GM18870 (cell line): Measurements from ENCODE around the gene TRIM9.
"Not testable (repeated sequence)": the region's sequence is repeated elsewhere in the genome, so short reads cannot be mapped to it uniquely, and the experiment has no call there.

Source experiments
- ATAC-seq: cut with Tn5 transposase; IDR thresholded peaks from one replicate; pipeline ENCODE4 v1.9.1; 2021; ENCODE audit warnings: moderate library complexity; ENCODE audit not compliant: unreplicated experiment

Gene TRIM9

DNA sequence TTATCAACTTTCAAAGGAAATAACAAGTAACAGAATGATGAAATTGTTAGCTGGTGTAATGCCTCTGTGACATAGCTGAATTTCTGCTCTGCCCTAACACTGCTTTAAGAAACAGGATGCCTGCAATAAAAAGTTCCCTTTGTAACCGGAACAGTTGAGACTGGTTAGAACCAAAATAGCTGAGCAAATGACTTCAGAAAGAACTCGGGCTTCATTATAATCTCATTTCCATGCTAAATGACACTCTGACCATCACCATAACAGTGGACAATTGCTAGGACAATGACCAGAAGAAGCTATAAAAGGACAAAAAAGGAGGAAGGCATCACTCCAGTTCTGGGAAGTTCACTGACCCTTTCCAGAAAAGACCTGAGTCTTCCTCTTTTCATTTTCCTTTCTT lies 127.1 kb downstream of the TRIM9 start:
- no peak for ATAC-seq

DNA sequence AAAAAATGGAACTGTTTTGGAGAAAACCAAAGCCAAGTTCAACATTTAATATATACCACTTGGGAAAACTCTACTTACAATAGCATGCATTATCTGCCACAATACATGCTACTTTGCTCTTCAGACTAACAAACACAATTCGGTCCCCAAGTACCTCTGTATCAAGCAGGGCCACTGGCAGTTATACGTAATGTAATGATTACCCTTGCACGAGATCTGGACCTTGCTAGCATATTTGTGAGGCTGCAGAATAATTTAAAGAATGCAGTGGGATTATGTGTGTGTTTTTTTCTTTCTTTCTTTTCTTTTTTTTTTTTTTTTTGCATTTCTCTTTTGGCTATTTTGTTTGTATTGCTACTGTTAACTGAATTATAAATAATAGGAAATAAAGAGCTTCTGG lies 127.8 kb downstream of the TRIM9 start:
- ATAC-seq: no peak

DNA sequence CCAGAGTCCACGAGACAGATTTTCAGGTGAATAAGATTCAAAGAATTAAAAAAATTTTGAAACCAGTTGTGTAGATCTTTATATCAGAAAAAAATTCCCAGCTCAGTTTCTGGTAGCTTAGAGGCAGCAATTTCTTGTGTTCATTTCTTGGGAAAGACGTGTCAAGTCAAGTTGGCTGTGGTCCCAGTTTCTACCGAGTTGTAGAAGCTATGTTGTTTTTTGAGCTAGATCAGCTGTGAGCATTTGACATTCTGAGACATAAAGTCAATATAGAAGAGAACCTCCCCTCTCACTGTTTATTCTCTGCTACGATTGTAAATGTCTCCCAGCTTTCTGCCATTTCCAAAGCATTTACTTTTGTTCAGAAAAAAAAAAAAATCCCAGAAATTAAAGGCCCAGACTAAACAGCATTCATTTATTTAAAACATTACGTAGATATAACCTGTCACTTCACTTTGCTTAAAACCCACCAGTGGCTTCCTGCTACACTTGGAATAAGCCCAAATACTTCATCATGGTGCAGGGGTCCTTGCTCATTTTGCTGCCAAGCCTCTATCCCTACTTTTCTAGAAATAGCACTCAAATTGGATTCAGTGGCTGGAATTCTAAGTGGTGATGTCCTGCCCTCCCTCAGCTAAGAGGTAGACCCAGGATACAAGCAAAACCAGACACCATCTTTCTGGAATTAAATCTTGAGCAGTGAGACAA lies 130.1 kb downstream of the TRIM9 start:
- no peak for ATAC-seq

DNA sequence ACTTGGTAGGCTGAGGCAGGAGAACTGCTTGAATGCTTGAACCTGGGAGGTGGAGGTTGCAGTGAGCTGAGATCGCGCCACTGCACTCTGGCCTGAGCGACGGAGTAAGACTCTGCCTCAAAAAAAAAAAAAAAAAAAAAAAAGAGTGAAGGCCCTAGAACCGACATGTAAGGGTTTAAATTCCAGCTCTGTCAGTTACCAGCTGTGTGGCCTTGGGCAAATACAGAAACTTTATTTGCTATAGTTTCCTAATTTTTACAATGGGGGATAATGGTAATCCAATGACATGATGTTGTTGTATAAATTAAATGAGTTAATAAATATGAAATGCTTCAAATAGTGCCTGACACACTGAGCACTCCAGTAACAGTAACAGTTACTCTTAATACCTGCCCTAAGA lies 131.0 kb downstream of the TRIM9 start:
- ATAC-seq: no peak

DNA sequence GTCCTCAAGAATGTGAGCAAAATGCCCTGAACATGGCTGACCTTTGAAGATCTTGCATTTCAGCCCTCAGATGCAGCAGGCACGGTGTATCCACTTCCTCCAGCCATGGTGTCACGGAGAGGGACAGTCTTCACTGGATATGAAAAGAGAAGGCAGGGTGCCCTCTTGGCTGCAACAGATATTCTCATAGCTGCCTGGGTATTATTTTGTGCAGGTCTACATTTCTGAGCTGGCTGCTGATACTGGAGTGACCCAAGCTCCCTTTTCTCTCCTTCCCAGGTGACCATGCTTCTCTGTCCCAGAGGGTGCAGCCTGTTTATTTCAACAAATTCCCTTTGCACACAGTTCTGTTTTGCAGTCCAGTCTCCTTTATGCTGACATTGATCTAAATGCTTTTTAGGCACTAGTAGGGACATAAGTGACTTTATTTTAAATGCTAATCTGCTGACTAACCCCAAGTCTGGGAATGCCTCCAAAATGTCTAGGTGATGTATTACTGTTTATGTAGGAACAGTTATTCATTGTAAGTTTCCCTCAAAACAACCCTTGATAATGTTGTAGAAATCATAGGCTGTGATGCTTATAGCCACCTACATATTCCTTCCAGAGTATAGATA lies 133.2 kb downstream of the TRIM9 start:
- ATAC-seq: no peak

DNA sequence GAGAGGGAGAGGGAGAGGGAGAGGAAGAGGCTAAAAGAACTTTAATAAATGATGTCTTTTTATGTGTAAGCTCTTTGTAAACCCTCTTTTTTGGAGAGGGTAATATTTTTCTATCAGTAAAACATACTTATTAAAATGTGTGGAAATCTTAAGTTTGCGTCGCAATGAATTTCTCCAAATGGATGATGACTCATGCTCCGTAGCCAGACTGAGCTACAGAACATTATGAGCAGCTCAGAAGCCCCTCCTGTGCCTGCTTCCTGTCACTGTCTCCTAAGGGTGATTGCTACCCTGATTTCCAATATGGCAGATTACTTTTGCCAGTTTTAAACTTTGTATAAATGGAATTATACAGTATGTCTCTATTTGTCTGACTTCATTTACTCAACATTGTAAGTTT lies 137.6 kb downstream of the TRIM9 start:
- ATAC-seq: no peak

DNA sequence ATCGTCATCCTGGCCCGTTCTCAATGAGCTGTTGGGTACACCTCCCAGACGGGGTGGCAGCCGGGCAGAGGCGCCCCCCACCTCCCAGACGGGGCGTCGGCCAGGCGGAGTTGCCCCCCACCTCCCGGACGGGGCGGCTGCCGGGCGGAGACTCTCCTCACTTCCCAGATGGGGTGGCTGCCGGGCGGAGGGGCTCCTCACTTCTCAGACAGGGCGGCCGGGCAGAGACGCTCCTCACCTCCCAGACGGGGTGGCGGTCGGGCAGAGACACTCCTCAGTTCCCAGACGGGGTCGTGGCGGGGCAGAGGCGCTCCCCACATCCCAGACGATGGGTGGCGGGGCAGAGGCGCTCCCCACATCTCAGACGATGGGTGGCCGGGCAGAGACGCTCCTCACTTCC lies 138.5 kb downstream of the TRIM9 start:
- not testable (repeated sequence) for ATAC-seq

DNA sequence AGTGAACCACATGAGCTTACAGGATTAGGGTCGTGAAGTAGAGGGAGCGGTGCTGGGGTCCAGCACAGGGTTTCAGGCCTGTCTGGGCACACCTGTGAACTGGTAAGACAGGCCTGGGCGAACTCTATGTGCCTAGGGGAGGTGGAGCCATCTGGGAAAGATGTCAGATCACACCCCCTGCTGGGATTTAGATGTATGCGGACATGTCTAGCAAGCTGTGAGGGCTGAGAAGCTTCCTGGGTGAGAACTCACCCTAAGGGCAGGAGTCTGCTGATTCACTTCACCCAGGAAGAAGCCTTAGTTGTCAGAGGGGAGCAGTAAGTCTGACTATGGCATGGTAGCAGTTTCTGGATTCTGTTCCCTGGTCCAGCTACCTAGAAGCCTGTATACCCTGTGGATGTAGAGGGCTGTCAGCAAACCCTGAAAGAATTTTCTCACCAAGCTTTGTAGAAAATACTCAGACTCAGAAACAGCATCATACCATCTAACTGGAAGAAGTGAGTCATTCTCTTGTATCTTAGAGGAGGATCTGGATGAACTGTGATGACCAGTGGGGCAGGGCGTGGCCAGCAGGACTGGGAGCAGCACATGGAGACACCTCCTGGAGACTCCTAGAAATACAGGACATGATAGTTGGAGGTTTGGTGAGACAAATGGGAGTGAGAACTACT lies 139.4 kb downstream of the TRIM9 start:
- ATAC-seq: no peak

DNA sequence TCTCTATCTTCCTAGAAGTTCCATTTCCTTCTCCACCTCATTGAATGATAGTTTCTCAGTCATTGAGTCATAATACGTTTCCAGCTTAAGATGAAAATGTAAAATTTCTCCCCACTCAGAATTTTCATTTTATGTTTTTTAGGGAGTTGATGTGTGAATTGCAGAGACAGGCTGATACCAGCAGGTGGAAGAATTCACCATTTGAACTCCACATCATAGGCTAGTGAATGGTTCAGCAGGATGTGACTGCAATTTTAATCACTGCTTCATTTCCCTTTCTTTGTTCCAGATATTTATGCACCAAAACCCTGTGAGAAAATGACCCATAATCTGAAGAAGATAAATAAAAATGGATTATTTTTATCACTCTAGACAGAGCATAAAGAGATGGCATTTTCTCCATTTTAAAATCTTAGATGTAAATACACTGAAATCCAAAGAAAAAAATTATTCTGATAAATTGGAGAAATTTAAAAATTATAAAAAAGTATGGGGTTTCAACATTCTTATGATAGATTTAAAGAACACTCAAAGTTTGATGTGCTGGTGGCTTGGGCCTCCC lies 140.0 kb downstream of the TRIM9 start:
- ATAC-seq: no peak

DNA sequence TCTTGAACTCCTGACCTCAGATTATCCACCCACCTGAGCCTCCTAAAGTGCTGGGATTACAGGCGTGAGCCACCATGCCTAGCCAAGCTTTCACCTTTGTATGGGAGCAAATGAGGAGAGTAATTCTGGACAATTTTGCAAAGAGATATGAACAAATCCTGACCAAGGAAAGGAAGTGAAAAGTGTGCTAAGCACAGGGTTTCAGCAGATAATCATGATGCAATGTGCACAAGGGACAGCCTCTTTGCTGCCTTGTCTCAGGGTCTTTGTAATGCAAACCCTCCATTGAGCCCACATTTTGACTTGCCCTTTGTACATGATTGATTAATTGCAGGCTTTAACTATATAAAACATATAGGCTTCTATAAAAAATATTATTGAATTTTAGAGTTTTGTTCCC lies 141.4 kb downstream of the TRIM9 start:
- no peak for ATAC-seq

DNA sequence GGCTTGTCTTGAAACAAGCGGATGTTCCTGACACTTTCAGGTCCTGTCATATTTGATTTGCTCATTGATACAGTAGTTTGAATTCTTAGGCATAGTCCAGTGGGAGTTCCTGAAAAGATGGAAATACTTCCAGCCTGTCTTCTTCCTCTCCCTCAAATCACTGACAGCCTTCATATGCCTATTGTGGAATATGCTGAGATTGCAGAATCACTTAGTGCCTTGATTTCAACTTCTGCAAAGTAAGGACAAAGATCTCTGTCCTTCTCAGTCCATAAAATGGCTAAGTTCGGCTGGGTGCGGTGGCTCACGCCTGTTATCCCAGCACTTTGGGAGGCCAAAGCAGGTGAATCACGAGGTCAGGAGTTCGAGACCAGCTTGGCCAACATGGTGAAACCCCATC lies 143.9 kb downstream of the TRIM9 start:
- no peak for ATAC-seq

DNA sequence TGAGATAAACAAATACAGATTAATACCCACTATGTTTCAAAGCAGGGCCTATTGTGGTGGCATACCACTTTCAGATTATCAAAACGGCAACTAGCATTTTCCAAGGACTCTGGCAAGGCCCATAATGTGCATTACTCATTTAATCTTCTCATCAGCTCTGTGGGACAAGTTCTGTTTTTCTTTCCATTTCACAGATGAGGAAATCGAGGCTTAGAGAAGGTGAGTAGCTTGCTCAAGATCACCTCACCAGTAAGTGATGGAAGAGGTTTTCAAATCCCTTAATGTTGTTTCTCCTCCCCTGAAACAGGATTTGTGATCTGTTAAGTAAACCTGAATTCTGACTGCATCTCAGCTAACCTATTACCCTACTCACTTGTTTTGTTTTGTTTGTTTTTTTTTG lies 146.7 kb downstream of the TRIM9 start:
- no peak for ATAC-seq

DNA sequence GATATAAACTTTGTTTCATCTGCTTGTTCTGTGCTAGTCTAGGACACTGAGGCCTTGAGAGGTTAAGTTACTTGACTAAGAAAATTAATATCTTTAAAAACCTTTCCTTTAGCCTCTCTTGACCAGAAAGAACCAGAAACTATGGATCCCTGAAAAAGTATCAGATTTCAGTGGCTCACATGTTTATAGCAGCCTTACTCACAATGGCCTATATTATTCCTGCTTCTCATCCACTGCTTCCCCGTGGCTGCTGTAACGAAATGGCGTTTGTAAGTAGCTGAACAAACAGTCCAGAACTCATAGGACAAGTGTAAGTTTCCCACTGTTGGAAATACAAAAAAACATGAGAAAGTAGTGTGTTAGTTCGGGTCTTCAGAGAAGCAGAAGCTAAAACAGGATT lies 147.5 kb downstream of the TRIM9 start:
- no peak for ATAC-seq

DNA sequence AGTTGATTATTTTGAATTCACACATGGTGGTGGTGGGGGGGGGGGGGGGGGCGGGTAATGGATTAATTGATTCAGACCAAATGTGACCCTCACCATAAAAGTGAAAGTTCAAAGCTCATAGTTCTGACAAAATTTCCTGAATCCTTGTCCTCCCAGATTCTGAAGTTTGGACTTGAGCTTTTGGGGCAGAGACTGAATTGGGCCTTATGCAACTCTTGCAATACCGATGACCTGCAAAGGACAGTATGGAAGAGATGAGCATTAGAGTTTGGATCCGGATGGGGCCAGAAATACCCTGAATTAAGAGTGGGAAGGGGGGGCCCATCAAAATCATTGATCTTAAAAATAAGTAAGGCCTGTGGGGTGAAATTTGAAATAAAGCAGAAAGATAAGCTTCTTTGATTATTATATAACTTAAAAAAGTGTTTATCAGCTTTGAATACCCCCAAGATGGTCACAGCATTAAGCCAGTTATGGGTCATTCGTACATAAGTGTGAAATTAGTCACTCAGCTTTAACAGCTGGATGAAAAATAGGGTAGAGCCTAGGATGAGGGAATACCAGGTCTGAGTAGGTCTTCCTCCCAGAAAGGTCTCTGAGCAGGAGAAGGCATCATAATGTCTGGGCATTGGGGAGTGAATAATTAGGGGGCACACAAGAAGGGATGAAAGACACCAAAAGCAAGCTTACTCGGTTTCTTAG lies 148.5 kb downstream of the TRIM9 start:
- ATAC-seq: no peak

DNA sequence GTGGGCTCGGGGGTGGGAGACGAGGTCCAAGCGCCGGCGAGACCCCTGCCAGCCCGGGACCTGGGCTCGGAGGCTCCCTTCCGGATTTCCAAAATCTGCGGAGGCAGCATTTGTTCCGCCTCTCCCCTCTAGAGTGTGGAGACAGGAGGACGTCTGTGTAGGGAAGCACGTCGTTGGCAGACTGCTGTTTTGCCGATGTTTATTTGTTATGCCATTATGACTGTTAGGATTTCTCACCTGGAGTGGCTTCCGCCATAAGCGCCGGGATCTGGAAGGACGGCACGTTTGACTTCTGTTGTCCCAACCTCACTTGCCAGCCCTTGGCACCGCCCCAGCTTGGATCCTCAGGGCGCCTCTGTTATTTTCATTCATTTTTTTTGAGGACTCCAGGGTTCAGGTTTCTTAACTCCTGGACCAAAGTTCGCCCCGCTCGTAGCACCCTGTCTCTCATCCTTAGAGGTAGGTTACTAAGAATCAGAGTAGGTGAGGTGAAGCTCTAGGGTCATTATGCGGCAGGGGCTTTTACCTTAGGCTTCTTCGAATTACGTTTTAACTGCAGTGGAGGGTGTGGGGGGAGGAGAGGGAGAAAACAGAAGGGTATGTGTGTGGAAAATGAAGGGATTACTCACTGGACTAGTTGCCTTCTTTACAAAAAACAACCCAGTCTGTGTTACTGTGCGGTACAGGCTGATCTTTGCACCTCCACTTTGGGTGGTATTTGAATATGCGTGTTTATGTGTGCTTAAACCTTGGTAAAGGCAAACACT lies 150.1 kb downstream of the TRIM9 start:
- ATAC-seq: no peak

DNA sequence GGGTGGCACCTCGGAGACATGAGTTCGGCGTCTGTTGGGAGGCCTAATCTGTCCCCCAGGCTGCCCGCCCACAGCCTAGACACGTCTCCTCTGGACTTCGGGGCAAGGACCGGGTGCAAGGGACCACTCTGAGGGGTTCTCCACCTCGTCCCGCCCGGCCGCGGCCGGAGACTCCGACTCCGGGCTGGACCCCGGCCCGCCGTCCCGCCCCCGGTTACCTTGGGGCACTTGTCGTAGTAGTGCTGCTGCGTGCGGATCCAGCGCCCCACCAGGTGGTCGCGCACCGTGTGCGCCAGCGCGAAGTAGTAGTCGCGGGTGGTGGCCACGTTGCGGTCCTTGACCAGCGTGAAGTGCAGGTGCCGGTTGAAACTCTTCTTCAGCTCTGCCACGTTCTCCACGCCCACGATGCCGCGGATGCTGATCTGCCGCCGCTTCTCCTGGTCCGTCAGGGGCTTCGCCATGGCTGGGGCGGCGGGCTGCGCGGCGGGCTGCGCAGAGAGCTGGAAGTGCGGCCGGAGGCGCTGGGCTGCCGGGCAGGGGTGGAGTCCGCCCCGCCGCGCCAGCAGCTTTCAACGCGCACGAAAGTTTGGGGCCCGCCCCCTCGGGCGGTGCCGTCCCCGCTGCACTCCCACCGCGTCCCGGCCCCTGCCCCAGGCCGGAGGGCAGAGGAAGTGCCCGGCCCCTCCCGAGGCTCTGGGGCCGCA lies 150.8 kb downstream of the TRIM9 start, which contains the start of gene PYGL:
Gene PYGL, minus strand, starts transcription at position 541 of the 704 bp plus-strand sequence. Its CDS starts 80 bp downstream, at position 461.
- no peak for ATAC-seq

DNA sequence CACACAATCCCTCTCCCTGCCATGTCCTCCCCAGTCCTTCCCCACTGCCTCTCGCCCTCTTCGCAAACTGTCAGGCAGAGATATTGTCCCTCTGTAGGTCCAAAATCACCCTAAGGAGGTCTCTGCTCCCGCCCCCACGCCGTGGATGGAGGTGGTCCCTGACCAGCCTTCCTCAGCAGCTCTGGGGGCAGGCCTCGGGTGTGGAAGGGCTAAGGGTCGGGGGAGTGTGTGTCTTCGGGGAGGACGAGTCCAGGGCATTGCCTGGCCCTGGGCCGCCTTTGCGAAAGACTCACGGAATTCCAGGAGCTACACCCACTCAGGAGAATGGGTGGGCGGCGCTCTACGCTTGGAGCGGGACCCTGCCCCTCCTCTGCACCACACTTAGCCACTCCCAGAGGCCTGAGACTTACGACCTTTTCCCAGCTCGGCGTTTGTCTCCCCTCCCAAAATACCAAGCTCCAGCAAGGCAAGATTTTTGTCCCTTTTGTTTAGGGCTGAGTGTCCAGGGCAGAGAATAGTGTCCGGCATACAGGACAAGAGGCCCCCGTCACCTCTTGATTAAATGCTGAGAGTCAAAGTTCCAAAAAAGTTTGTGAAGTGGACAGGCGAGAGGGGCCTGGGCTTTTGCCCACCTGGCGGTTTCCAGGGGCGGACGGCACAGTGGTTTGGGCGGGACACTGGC lies 151.5 kb downstream of the TRIM9 start:
- no peak for ATAC-seq

DNA sequence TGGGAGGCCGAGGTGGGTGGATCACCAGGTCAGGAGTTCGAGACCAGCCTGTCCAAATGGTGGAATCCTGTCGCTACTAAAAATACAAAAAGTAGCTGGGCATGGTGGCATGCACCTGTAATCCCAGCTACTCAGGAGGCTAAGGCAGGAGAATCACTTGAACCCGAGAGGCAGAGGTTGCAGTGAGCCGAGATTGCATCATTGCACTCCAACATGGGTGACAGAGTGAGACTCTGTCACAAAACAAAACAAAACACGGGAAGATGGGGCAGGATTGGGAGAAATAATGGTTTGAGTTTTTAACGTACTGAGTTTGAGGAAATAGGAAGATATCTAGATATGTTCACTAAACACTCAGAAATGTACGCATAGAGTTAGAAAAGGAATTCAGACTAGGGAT lies 153.3 kb downstream of the TRIM9 start:
- not testable (repeated sequence) for ATAC-seq

DNA sequence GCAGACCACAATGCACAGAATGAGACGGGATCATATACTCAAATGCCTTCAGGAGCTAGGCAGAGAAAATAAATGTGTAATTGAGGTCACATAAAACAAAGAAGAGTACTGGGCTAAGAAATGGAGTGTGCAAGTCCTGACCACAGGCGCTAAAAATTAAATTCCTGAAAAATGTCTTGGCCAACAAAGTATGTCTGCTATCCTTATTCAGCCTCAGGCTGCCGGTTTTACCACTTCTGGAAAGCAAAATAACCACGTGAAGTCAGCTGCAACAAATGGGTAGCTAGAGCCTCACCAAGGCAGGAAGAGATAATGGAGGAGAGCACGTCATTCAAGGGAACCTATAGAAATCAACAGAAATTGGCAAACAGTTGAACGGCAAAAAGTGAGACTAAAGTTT lies 153.8 kb downstream of the TRIM9 start:
- ATAC-seq: no peak
